Tibial nerve (tissue), 3 donors: ENCODE data around the gene RAB9B.

ENCODE experiments used
- CTCF ChIP-seq, 5 experiments: fragments of 200-600 bp in 3 of 5; fragments of 450-650 bp in 2 of 5; sonication (generic) in 3 of 5; IDR thresholded peaks; one replicate each; pipeline ENCODE4 v1.5.1; 2016 to 2019; ENCODE audit warnings: antibody characterized with exemption in 5 of 5, mild to moderate bottlenecking in 3 of 5, moderate library complexity in 2 of 5
- POLR2A ChIP-seq, 2 donors: fragments of 450-650 bp; IDR thresholded peaks; one replicate each; pipeline ENCODE4 v1.6.1; 2017; ENCODE audit warnings: antibody characterized with exemption in 2 of 2, mild to moderate bottlenecking in 2 of 2, moderate library complexity in 2 of 2

DNA sequence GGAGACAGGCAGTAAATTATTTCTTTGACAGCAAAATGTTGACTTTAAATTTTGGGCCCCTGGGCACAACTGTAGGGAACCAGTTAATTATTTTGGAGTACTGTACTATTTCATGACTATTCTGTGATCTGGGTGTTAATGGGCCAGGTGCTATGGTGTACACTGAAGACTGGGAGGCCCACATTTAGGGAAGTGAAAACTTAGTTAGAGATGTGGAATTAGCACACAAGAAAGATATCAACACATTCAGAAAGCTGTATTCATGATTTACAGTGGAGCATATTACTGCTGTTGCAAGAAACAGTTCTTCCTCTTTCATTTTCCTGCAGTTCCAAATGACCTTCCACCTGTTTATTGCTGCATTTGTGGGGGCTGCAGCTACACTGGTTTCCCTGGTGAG, 43.1 kb downstream of the RAB9B start:
- TF ChIP-seq CTCF (IDR thresholded peaks at IDR 0.05) (no peak), POLR2A (IDR thresholded peaks at IDR 0.05) (no peak)
